ENCODE results near the gene CYB5D1. TPM values are rescaled to one million over a fixed set of nuclear protein-coding genes. Genes with fewer than 3 reads are reported as not detected.

CYB5D1 gene
- total and polyA plus RNA-seq, 7 donors: 4.2 to 14.4 (median 8.6) TPM

DNA sequence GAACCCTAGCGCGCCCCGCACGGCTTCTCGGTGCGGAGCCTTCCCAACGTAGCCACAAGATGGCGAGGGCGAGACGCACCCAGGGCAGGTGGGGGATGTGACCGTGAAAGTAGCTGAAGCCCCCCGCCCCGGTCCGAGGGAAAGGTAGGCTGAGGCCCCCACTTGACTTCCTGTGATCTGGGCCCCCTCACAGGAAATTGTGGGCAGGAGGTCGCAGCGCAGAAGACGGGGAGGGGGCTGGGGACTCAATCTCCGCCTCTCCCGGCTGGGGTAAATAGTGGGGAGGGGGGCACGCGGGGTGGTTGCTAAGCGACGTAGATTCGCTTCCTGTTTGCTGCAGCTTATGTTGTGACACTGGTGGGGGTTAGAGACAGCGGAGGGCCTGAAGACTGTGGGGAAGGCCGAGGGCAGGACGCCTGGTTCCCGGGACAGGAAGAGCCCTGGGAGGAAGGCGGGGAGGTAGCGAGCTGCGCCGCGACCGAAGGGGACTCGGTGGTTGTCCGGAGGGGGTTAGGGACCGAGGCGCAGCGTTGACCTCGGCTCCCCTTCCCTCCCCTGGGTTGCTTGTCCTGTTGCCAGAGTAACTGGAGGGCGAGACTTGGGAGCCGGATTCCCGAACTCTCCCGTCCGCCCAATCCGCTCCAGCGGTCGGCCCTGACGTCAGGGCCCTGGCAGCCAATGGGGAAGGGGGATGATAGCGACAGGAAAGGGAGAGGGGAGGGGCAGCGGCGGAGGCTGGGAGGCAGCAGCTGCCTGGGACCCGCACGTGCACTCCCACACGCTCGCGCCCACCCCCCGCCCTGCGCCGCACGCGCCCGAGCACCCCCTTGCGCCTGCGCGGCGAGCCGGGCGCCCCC is 22.6 kb upstream of the CYB5D1 start:
- Histone ChIP-seq H3K27me3 (no peaks in the 10 kb centered on the region), H3K9me3 (no peaks in the 10 kb centered on the region), H3K4me3 (peak overlapping the region; percentile 75 to 96 (median 82)), H3K27ac (peak overlapping the region; percentile 95 to 100 (median 97)), H3K36me3 (peaks cover 0 to 5% (median under 1%) of the 10 kb centered on the region in 4 donors), H3K4me1 (peaks cover 0 to 53% (median 44%) of the 10 kb centered on the region in 4 donors)
- peak; percentile 99 for DNase-seq
- intact Hi-C loops (cut with DNase I): loop anchor here (1.0 to 10.0 kb wide), 3 partner anchors 8 to 350 kb away; partner anchors contain the start of genes NAA38, POLR2A and SLC35G6
- 1% methylated on average over 69 of the region's 69 CpGs for WGBS, 2 donors
- TF ChIP-seq, protein P1, sequence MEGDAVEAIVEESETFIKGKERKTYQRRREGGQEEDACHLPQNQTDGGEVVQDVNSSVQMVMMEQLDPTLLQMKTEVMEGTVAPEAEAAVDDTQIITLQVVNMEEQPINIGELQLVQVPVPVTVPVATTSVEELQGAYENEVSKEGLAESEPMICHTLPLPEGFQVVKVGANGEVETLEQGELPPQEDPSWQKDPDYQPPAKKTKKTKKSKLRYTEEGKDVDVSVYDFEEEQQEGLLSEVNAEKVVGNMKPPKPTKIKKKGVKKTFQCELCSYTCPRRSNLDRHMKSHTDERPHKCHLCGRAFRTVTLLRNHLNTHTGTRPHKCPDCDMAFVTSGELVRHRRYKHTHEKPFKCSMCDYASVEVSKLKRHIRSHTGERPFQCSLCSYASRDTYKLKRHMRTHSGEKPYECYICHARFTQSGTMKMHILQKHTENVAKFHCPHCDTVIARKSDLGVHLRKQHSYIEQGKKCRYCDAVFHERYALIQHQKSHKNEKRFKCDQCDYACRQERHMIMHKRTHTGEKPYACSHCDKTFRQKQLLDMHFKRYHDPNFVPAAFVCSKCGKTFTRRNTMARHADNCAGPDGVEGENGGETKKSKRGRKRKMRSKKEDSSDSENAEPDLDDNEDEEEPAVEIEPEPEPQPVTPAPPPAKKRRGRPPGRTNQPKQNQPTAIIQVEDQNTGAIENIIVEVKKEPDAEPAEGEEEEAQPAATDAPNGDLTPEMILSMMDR (IDR thresholded peaks at IDR 0.05): peak; percentile 88 to 94 (median 90)
- peak; percentile 86 for TF ChIP-seq POLR2A (IDR thresholded peaks at IDR 0.05)
- peak in 1 of 4 donors; percentile 65 for TF ChIP-seq EP300 (IDR thresholded peaks at IDR 0.05)
- TF ChIP-seq POLR2AphosphoS5 (IDR thresholded peaks at IDR 0.05): peak; percentile 89 to 97 (median 94)

DNA sequence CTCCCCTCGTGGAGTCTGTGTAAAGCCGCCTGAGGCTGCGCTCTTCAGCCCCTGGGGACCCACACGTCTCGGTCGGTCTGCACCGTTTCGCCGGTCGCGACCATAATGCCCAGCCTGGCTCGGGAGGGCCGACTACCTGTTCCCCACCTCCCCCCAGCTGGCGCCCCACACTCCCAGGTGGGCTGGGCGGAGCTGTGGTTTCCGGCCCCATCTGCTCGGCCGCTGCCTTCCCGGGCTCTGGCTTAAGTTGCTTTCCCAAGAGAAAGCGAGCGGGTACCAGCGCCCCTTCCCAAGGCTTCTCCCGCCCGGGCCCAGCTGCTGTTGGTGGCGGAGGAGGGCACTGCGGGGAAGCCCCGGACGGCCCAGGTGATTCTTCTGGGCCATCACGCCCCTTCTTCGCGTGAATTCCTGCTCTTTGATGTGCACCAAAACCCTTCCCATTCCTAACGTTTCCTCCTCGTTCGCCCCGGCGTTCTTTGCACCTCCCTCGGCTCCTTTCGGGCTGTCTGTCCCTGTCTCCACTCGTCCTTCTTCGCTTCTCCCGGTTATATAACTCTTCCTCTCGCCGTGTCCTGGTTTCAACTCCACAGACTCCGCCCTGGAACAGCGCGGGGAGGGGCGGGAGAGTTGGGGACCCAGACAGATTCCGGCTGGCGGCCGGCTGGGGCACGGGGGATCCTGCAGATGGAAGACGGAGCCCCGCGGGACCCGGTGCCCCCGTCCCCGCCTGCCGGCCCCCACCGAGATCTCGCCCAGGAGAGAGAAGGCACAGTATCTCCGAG is 21.8 kb upstream of the CYB5D1 start:
- peaks cover 0 to 6% (median 3%) of the 10 kb centered on the region in 4 donors for H3K36me3 ChIP-seq
- intact Hi-C loops (cut with DNase I): loop anchor here (10.0 kb wide), 1 partner anchor 351 kb away; the partner anchor contains the start of genes POLR2A and SLC35G6
- H3K4me3 ChIP-seq: peak overlapping the region; percentile 75 to 96 (median 82)
- no peaks in the 10 kb centered on the region for H3K27me3 ChIP-seq
- TF ChIP-seq, protein P1 (IDR thresholded peaks at IDR 0.05): peak in 1 of 4 experiments; percentile 18
- TF ChIP-seq POLR2AphosphoS5 (IDR thresholded peaks at IDR 0.05): peak; percentile 68 to 94 (median 86)
- peak; percentile 74 to 92 for TF ChIP-seq POLR2A (IDR thresholded peaks at IDR 0.05)
- peak in 1 of 4 donors; percentile 5 for TF ChIP-seq EP300 (IDR thresholded peaks at IDR 0.05)
- peaks cover 0 to 61% (median 51%) of the 10 kb centered on the region in 4 donors for H3K4me1 ChIP-seq
- WGBS, 2 donors: 0 to 1% methylated on average over 61 of the region's 61 CpGs
- H3K27ac ChIP-seq: peak overlapping the region; percentile 95 to 100 (median 97)
- peak; percentile 90 for DNase-seq
- H3K9me3 ChIP-seq: no peaks in the 10 kb centered on the region

DNA sequence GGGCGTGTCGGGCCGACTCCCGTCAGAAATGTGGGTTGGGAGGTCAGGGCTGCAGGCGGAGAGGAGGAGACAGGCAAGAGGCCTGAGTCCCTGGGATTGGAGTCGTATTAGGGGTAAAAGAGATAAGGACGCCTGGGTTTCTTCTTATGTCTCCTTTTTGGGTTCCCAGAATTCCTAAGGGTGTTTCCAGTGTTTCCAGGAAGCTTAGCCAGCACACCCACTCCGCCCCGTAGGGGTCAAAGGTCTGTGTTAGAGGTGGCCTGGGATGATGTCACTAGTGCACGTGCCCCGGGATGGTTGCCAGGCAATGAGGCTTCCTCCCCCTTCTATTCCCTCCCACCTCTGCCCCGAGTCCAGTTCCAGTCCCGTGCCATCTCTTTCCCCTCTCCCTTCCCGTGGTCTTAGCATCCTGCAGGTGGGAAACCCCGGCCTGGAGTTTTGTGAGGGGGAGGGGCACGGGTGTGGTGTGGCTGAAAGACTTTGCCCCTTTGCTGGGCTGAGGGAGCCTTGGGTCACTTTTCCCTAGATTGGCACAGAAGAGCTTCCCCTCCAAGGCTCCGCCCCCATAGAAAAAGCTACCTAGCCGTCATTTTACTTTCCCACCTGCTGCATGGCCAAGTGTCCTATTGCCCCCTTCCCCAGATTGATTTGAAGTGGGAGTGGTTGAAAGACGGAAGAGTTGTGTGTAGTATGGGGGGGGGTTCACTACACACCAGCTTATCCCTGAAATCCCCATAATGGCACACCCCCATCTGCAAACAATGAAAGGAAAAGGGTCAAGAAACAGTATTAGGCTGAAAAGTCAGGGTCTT is 21.0 kb upstream of the CYB5D1 start:
- Histone ChIP-seq H3K4me1 (peaks cover 0 to 67% (median 56%) of the 10 kb centered on the region in 4 donors), H3K4me3 (peak overlapping the region; percentile 75 to 96 (median 82)), H3K27me3 (no peaks in the 10 kb centered on the region), H3K27ac (peak overlapping the region; percentile 95 to 100 (median 97)), H3K36me3 (peaks cover 0 to 6% (median 3%) of the 10 kb centered on the region in 4 donors), H3K9me3 (no peaks in the 10 kb centered on the region)
- peak; percentile 96 for DNase-seq
- intact Hi-C loops (cut with DNase I): loop anchor here (10.0 kb wide), 1 partner anchor 352 kb away; the partner anchor contains the start of genes POLR2A and SLC35G6
- TF ChIP-seq POLR2AphosphoS5 (IDR thresholded peaks at IDR 0.05) (peak in 2 of 4 donors; percentile 3 to 74), POLR2A (IDR thresholded peaks at IDR 0.05) (no peak), EP300 (IDR thresholded peaks at IDR 0.05) (peak in 2 of 4 donors; percentile 57 to 60)
- TF ChIP-seq, protein P1 (IDR thresholded peaks at IDR 0.05): no peak
- 0 to 3% methylated on average over 19 of the region's 19 CpGs for WGBS, 2 donors

All from sigmoid colon (tissue), 7 donors.